CD4-positive, alpha-beta memory T cell (primary cell): ENCODE data around the gene ADAMTS19. TPM values are rescaled to one million over a fixed set of nuclear protein-coding genes. Genes with fewer than 3 reads are reported as not detected.

Source experiments
- CTCF ChIA-PET: fragments of 350-600 bp; sonication (Branson Sonifier 250); formaldehyde crosslinking; loops from one replicate; lab custom pipeline; 2021; ENCODE audit warnings: inconsistent platforms; ENCODE audit not compliant: partially characterized antibody; lab: Charles Lee
- POLR2A ChIA-PET: fragments of 350-600 bp; sonication (Branson Sonifier 250); formaldehyde crosslinking; loops from one replicate; lab custom pipeline; 2021; ENCODE audit not compliant: partially characterized antibody; lab: Charles Lee
- DNase-seq, 5 donors: peaks; one replicate each; pipeline versions ENCODE4 v3.0.0 to v3.0.0-alpha.2; 2020 to 2022; ENCODE audit warnings: mixed read lengths in 1 of 5
- H3K27ac ChIP-seq: one replicate; pipeline ENCODE4 v1.7.0; 2013; ENCODE audit warnings: low read depth, low read length
- H3K27me3 ChIP-seq: 2 replicates; pipeline ENCODE4 v1.7.0; 2013; ENCODE audit warnings: mild to moderate bottlenecking, low read length, moderate library complexity; ENCODE audit not compliant: insufficient read depth
- H3K36me3 ChIP-seq: 2 replicates; pipeline ENCODE4 v1.7.0; 2013; ENCODE audit warnings: mild to moderate bottlenecking, low read length, moderate library complexity; ENCODE audit not compliant: insufficient read depth
- H3K4me1 ChIP-seq: 2 replicates; pipeline ENCODE4 v1.7.0; 2013; ENCODE audit warnings: mild to moderate bottlenecking, low read length, moderate library complexity; ENCODE audit not compliant: insufficient read depth
- H3K4me3 ChIP-seq, 2 donors: one replicate each; pipeline ENCODE4 v1.7.0; 2013; ENCODE audit warnings: low read length in 2 of 2, mild to moderate bottlenecking in 1 of 2
- H3K9me3 ChIP-seq, 2 donors: one replicate each; pipeline ENCODE4 v1.7.0; 2013; ENCODE audit warnings: low read length in 2 of 2, control low read depth in 1 of 2; ENCODE audit not compliant: control insufficient read depth in 1 of 2
- H3K27ac Mint-ChIP-seq, 7 donors: one replicate each; pipeline ENCODE4 v1.8.0; 2020 to 2021; ENCODE audit warnings: mixed read lengths in 7 of 7, mild to moderate bottlenecking in 6 of 7, inconsistent platforms in 3 of 7, moderate library complexity in 3 of 7
- H3K27me3 Mint-ChIP-seq, 2 donors: one replicate each; pipeline ENCODE4 v1.8.0; 2020 to 2021; ENCODE audit warnings: mixed read lengths in 2 of 2
- H3K36me3 Mint-ChIP-seq, 2 donors: one replicate each; pipeline ENCODE4 v1.8.0; 2020 to 2021; ENCODE audit warnings: mixed read lengths in 2 of 2, inconsistent platforms in 1 of 2, mild to moderate bottlenecking in 1 of 2
- H3K4me1 Mint-ChIP-seq, 4 donors: one replicate each; pipeline ENCODE4 v1.8.0; 2020 to 2021; ENCODE audit warnings: mixed read lengths in 4 of 4, mild to moderate bottlenecking in 1 of 4
- H3K4me3 Mint-ChIP-seq, 8 donors: one replicate each; pipeline ENCODE4 v1.8.0; 2020 to 2021; ENCODE audit warnings: mixed read lengths in 8 of 8, mild to moderate bottlenecking in 7 of 8, moderate library complexity in 6 of 8, inconsistent platforms in 3 of 8
- H3K9me3 Mint-ChIP-seq, 8 donors: one replicate each; pipeline ENCODE4 v1.8.0; 2020 to 2021; ENCODE audit warnings: mixed read lengths in 8 of 8, mild to moderate bottlenecking in 5 of 8, inconsistent platforms in 3 of 8, moderate library complexity in 1 of 8
- intact Hi-C: fragments of 100-400 bp; cut with micrococcal nuclease; formaldehyde crosslinking; loops from one replicate; pipeline ENCODE4 v1.15.1; 2023
- polyA plus RNA-seq, 2 donors: library from polyadenylated mRNA; unstranded; fragments of 300-500 nt; fragmentation: Illumina TruSeq; gene quantifications; one replicate each; pipeline ENCODE4 v1.2.3, GENCODE V29; 2021
- total RNA-seq, 2 experiments: library from RNA; stranded (reverse); gene quantifications; one replicate each; pipeline ENCODE4 v1.2.3, GENCODE V29; 2021

Gene ADAMTS19
- total and polyA plus RNA-seq, 4 experiments from 2014 or later, result not detected

DNA sequence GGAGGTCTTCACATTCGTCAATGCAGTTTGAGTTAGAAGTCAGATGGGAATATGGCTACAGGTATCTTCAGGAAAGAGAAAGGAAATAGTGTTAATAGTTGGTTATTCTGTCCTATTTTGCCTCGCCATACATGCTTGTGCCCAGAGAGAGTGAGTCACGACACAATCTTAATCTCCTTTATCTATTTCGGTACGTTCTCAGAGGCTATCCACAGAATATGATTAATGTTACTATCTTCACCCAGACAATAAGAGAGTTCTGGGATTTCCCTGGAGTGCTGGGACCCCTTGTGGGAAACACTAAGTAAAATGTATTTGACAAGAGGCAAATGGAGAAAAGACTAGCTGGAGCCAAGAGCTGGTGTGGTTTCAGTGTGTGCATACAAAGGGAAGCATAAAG lies 313.3 kb downstream of the ADAMTS19 start:
- H3K27me3 Mint-ChIP-seq, result no peaks in the 10 kb centered on the region
- DNase-seq, result no peak
- Histone ChIP-seq H3K9me3 (no peaks in the 10 kb centered on the region), H3K4me1 (peaks cover 4% of the 10 kb centered on the region), H3K27ac (no peak overlapping the region), H3K36me3 (no peaks in the 10 kb centered on the region), H3K4me3 (no peak overlapping the region), H3K27me3 (no peaks in the 10 kb centered on the region)
- CTCF ChIA-PET, result interaction anchor here (3.3 kb wide), 1 partner anchor 15 kb away, joined by 20 read pairs; no protein-coding TSS in a partner anchor
- no peak overlapping the region for H3K4me3 Mint-ChIP-seq
- intact Hi-C loops, result no loop called here
- no peaks in the 10 kb centered on the region for H3K36me3 Mint-ChIP-seq
- POLR2A ChIA-PET, result no interaction called here
- peaks cover 0 to 2% (median 0%) of the 10 kb centered on the region in 8 donors for H3K9me3 Mint-ChIP-seq
- no peaks in the 10 kb centered on the region for H3K4me1 Mint-ChIP-seq
- no peak overlapping the region for H3K27ac Mint-ChIP-seq

DNA sequence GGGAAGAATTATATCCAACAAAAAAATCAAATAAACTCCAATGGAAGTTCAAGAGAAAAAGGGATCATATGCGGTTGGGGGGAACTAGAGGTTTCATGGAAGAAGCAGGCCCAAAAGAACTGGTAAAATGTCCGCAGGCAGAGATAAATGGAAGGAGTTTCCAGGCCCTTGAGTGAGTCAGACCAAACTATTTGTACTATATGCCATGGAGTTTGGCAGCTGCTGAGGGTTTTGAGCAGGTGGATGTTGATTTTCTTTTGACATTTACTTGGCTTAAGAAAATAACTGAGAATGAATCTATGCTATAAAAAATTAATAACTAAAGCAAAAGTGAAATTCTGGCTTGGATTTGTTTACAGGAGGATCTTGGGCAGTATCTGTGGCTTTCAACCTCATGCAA lies 321.5 kb downstream of the ADAMTS19 start:
- CTCF ChIA-PET, result interaction anchor here (1.2 to 1.4 kb wide), 2 partner anchors 10 to 13 kb away, joined by 3 to 11 read pairs; no protein-coding TSS in a partner anchor
- intact Hi-C loops, result no loop called here
- no peaks in the 10 kb centered on the region for H3K27me3 ChIP-seq
- H3K27ac ChIP-seq, result no peak overlapping the region
- no peaks in the 10 kb centered on the region for H3K4me1 Mint-ChIP-seq
- peaks cover 0 to 2% (median 0%) of the 10 kb centered on the region in 8 donors for H3K9me3 Mint-ChIP-seq
- peak overlapping the region in 1 of 8 donors; percentile 28 for H3K4me3 Mint-ChIP-seq
- H3K36me3 ChIP-seq, result no peaks in the 10 kb centered on the region
- H3K9me3 ChIP-seq, result no peaks in the 10 kb centered on the region
- no peaks in the 10 kb centered on the region for H3K4me1 ChIP-seq
- H3K27ac Mint-ChIP-seq, result no peak overlapping the region
- H3K36me3 Mint-ChIP-seq, result no peaks in the 10 kb centered on the region
- POLR2A ChIA-PET, result no interaction called here
- peaks cover 2 to 6% of the 10 kb centered on the region in 2 donors for H3K27me3 Mint-ChIP-seq
- DNase-seq, result no peak
- H3K4me3 ChIP-seq, result no peak overlapping the region
